HepG2 (cell line): ENCODE results near the gene CPNE1.

Experiments used
- CBX2 ChIP-seq, 2 experiments: fragments of 200-600 bp in 1 of 2; sonication (generic); formaldehyde crosslinking in 1 of 2; IDR thresholded peaks; 2 replicates each; pipeline versions ENCODE4 v1.7.0 to v1.8.1; 2018 to 2022; ENCODE audit warnings: low read depth in 2 of 2, low read length in 1 of 2, mild to moderate bottlenecking in 1 of 2, missing genetic modification reagents in 1 of 2
- HMGXB3 ChIP-seq: sonication (generic); formaldehyde crosslinking; IDR thresholded peaks from 2 replicates; pipeline ENCODE4 v1.4.0; 2020; ENCODE audit warnings: missing genetic modification reagents, borderline replicate concordance
- HMGXB4 ChIP-seq, 2 experiments: sonication (generic) in 1 of 2; formaldehyde crosslinking in 1 of 2; IDR thresholded peaks; 2 replicates each; pipeline versions ENCODE4 v1.4.0 to v1.6.1; 2018 to 2020; ENCODE audit warnings: missing genetic modification reagents in 2 of 2, borderline replicate concordance in 1 of 2, low read depth in 1 of 2, mild to moderate bottlenecking in 1 of 2, missing biosample characterization in 1 of 2
- HNRNPL ChIP-seq: fragments of 200-400 bp; formaldehyde crosslinking; IDR thresholded peaks from 2 replicates; pipeline ENCODE4 v1.6.1; 2017; ENCODE audit warnings: mild to moderate bottlenecking, low read depth, low read length
- HOXA5 ChIP-seq: sonication (generic); formaldehyde crosslinking; IDR thresholded peaks from 2 replicates; pipeline ENCODE4 v1.4.0; 2020; ENCODE audit warnings: missing genetic modification reagents
- NFRKB ChIP-seq: fragments of 450-650 bp; IDR thresholded peaks from 2 replicates; pipeline ENCODE4 v1.6.1; 2017
- PBX3 ChIP-seq: sonication (generic); formaldehyde crosslinking; IDR thresholded peaks from 2 replicates; pipeline ENCODE4 v1.8.1; 2023; ENCODE audit warnings: missing genetic modification reagents, inconsistent platforms, borderline replicate concordance
- POLR2A ChIP-seq, 2 experiments: IDR thresholded peaks; 2 replicates each; pipeline ENCODE4 v1.6.1; 2011; ENCODE audit warnings: low read depth in 2 of 2, low read length in 2 of 2, mild to moderate bottlenecking in 1 of 2, moderate library complexity in 1 of 2; ENCODE audit not compliant: insufficient read depth in 1 of 2
- POLR2AphosphoS2 ChIP-seq: IDR thresholded peaks from 2 replicates; pipeline ENCODE4 v1.6.1; 2011; ENCODE audit warnings: low read depth, low read length, improper control_type of control experiment
- SMC3 ChIP-seq: IDR thresholded peaks from 2 replicates; pipeline ENCODE4 v1.6.1; 2011; ENCODE audit warnings: low read length, improper control_type of control experiment
- ZFX ChIP-seq: sonication (generic); formaldehyde crosslinking; IDR thresholded peaks from 2 replicates; pipeline ENCODE4 v1.4.0; 2020; ENCODE audit warnings: mild to moderate bottlenecking, low read depth, missing genetic modification reagents, moderate library complexity
- ZNF329 ChIP-seq: sonication (generic); formaldehyde crosslinking; IDR thresholded peaks from 2 replicates; pipeline ENCODE4 v1.9.0; 2021; ENCODE audit warnings: low read depth, mild to moderate bottlenecking, missing genetic modification reagents
- ZSCAN5A ChIP-seq: sonication (generic); formaldehyde crosslinking; IDR thresholded peaks from 2 replicates; pipeline ENCODE4 v1.8.0; 2022; ENCODE audit warnings: mild to moderate bottlenecking, missing genetic modification reagents, borderline replicate concordance

- TF ChIP-seq HNRNPL (no peak), CBX2 (IDR thresholded peaks at IDR 0.05; ENCODE audit: low read depth, low read length) (no peak), CBX2 (CRISPR knock-in tag; IDR thresholded peaks at IDR 0.05; ENCODE audit: low read depth) (no peak), ZFX (CRISPR knock-in tag) (no peak), ZSCAN5A (CRISPR knock-in tag) (no peak), NFRKB (no peak), ZNF329 (CRISPR knock-in tag) (no peak), PBX3 (CRISPR knock-in tag) (no peak), POLR2A (IDR thresholded peaks at IDR 0.05; ENCODE audit: insufficient read depth in 1 of 2, low read depth in 2 of 2, low read length in 2 of 2) (no peak; a peak in 1 of 4 replicates), SMC3 (no peak), HOXA5 (no peak), HMGXB4 (CRISPR knock-in tag; IDR thresholded peaks at IDR 0.05; ENCODE audit: borderline replicate concordance in 1 of 2, low read depth in 1 of 2) (no peak), HMGXB3 (CRISPR knock-in tag) (no peak), POLR2AphosphoS2 (no peak; the same call in 1 of the 2 replicates)
These were observed 45.3 kb upstream of the CPNE1 start for GRCh38 chr20:35710039-35710438.
